ENCODE measurements around the gene ADCY6. TPM values are rescaled to one million over a fixed set of nuclear protein-coding genes. Genes with fewer than 3 reads are reported as not detected.

ADCY6 gene
- polyA plus RNA-seq, 3 donors: 0.03 to 0.29 TPM; not detected in 1

GRCh38 chr12:48739618-48740269, 49.1 kb downstream of the ADCY6 start:
- no peaks in the 10 kb centered on the region for H3K9me3 ChIP-seq (replicated peaks in 1 of 2; ENCODE audit: control insufficient read depth in 1 of 2, insufficient read depth in 1 of 2, low read length in 2 of 2)
- no peaks in the 10 kb centered on the region for H3K79me2 ChIP-seq (ENCODE audit: insufficient read depth, low read length)
- 50% methylated on average over 2 of the region's 5 CpGs for WGBS (ENCODE audit: insufficient coverage)
- no peak overlapping the region for H2AFZ ChIP-seq (ENCODE audit: insufficient read depth, low read depth, low read length, poor library complexity, severe bottlenecking)
- H3K4me2 ChIP-seq (replicated peaks; ENCODE audit: extremely low read depth, low read length, poor library complexity, severe bottlenecking): no peak overlapping the region
- H3K4me3 ChIP-seq (replicated peaks in 1 of 3; ENCODE audit: low read depth in 2 of 3, low read length in 3 of 3): no peak overlapping the region
- H3K9me3 Mint-ChIP-seq: peaks cover 0 to 5% (median 0%) of the 10 kb centered on the region in 7 donors
- intact Hi-C loops (cut with micrococcal nuclease): no loop called here
- H3K4me1 ChIP-seq (ENCODE audit: control insufficient read depth in 1 of 2, insufficient read depth in 2 of 2, low read length in 2 of 2): no peaks in the 10 kb centered on the region
- no peak overlapping the region for H3K27ac Mint-ChIP-seq
- DNase-seq: no peak
- peaks cover 9 to 20% of the 10 kb centered on the region in 2 donors for H3K27me3 ChIP-seq (ENCODE audit: control insufficient read depth in 2 of 2, insufficient read depth in 2 of 2, low read length in 2 of 2)
- H3K36me3 ChIP-seq (replicated peaks in 1 of 2; ENCODE audit: control insufficient read depth in 1 of 2, insufficient read depth in 2 of 2, low read length in 2 of 2): no peaks in the 10 kb centered on the region
- H3K4me3 Mint-ChIP-seq: no peak overlapping the region
- no peaks in the 10 kb centered on the region for H4K20me1 ChIP-seq (ENCODE audit: insufficient read depth, low read length)
- no peak overlapping the region for H3K9ac ChIP-seq (ENCODE audit: insufficient read depth, low read length, poor library complexity, severe bottlenecking)
- no peaks in the 10 kb centered on the region for H3K4me1 Mint-ChIP-seq
- no peak for TF ChIP-seq CTCF (IDR thresholded peaks at IDR 0.05)
- H3K27ac ChIP-seq (ENCODE audit: low read depth in 1 of 2, low read length in 2 of 2): no peak overlapping the region
- H3K36me3 Mint-ChIP-seq: no peaks in the 10 kb centered on the region
- H3K27me3 Mint-ChIP-seq (ENCODE audit: low read depth in 3 of 3): peaks cover 17 to 24% (median 24%) of the 10 kb centered on the region in 3 donors

- H3K9ac ChIP-seq (ENCODE audit: insufficient read depth, low read length, poor library complexity, severe bottlenecking): no peak overlapping the region
- no peak overlapping the region for H2AFZ ChIP-seq (ENCODE audit: insufficient read depth, low read depth, low read length, poor library complexity, severe bottlenecking)
- no peaks in the 10 kb centered on the region for H4K20me1 ChIP-seq (ENCODE audit: insufficient read depth, low read length)
- no peaks in the 10 kb centered on the region for H3K36me3 ChIP-seq (replicated peaks in 1 of 2; ENCODE audit: control insufficient read depth in 1 of 2, insufficient read depth in 2 of 2, low read length in 2 of 2)
- DNase-seq: no peak
- no peak for TF ChIP-seq CTCF (IDR thresholded peaks at IDR 0.05)
- no peaks in the 10 kb centered on the region for H3K36me3 Mint-ChIP-seq
- no peak overlapping the region for H3K27ac Mint-ChIP-seq
- no peak overlapping the region for H3K27ac ChIP-seq (ENCODE audit: low read depth in 1 of 2, low read length in 2 of 2)
- no peaks in the 10 kb centered on the region for H3K79me2 ChIP-seq (ENCODE audit: insufficient read depth, low read length)
- no peak overlapping the region for H3K4me2 ChIP-seq (replicated peaks; ENCODE audit: extremely low read depth, low read length, poor library complexity, severe bottlenecking)
- no peak overlapping the region for H3K4me3 ChIP-seq (replicated peaks in 1 of 3; ENCODE audit: low read depth in 2 of 3, low read length in 3 of 3)
- H3K4me1 Mint-ChIP-seq: no peaks in the 10 kb centered on the region
- peaks cover 9 to 20% of the 10 kb centered on the region in 2 donors for H3K27me3 ChIP-seq (ENCODE audit: control insufficient read depth in 2 of 2, insufficient read depth in 2 of 2, low read length in 2 of 2)
- no CpG with 5 or more reads among the region's 1 CpG for WGBS (ENCODE audit: insufficient coverage)
- H3K4me3 Mint-ChIP-seq: no peak overlapping the region
- intact Hi-C loops (cut with micrococcal nuclease): no loop called here
- no peaks in the 10 kb centered on the region for H3K9me3 ChIP-seq (replicated peaks in 1 of 2; ENCODE audit: control insufficient read depth in 1 of 2, insufficient read depth in 1 of 2, low read length in 2 of 2)
- H3K4me1 ChIP-seq (ENCODE audit: control insufficient read depth in 1 of 2, insufficient read depth in 2 of 2, low read length in 2 of 2): no peaks in the 10 kb centered on the region
- peaks cover 12 to 23% (median 21%) of the 10 kb centered on the region in 3 donors for H3K27me3 Mint-ChIP-seq (ENCODE audit: low read depth in 3 of 3)
- peaks cover 0 to 5% (median 0%) of the 10 kb centered on the region in 7 donors for H3K9me3 Mint-ChIP-seq
Measured at GRCh38 chr12:48736456-48736855, 52.4 kb downstream of the ADCY6 start.

All from CD14-positive monocyte (primary cell).